GM12874 (cell line): ENCODE measurements around the gene BLOC1S2.

Experiments
- CTCF ChIP-seq: IDR thresholded peaks from 2 replicates; pipeline ENCODE4 v1.5.1; 2011; ENCODE audit warnings: low read depth, mild to moderate bottlenecking, control low read depth, low read length, moderate library complexity; ENCODE audit not compliant: insufficient read depth

Gene BLOC1S2

DNA sequence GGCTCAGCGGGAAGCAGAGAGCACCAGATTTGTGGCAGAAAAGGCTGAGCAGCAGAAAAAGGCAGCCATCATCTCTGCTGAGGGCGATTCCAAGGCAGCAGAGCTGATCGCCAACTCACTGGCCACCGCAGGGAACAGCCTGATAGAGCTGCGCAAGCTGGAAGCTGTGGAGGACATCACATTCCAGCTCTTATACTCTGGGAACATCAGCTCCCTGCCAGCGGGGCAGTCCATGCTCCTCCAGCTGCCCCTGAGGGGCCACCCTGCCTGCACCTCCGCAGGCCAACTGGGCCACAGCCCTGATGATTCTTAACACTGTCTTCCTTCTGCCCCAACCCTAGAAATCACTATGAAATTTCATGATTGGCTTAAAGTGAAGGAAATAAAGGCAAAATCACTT lies 37.7 kb downstream of the BLOC1S2 start:
- no peak for TF ChIP-seq CTCF

DNA sequence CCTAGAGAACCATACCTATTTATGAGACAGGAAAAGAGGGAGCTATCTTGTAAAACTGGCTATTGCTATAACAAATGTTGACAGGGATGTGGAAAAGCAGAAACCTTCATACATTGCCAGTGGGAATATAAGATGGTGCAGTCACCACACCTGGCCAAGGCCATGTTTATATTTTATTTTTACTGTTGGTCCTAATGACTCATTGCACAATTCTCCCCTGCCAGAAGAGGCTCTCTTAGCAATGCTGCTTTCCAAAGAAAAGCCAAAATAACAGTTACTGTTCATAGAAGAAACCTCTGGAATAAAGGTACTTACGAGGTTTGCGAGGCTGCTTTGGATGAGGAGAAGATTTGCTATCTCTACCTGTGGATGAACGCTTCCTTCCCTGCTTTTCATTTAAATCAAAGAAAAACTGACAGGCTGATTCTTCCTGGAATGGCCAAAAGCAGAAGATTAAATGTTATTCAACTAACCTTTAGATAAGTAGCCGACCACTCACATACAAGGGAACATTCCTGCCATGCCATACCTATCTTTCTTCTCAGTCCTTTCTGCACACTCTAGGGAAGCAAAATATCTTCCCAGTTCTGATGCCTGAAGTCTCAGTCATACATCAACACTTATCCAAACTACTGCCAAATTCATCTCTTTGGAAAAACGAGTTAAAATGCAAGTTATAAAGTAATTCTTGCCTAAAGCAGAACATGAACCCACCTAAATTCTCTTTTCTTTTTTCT lies 40.8 kb downstream of the BLOC1S2 start:
- TF ChIP-seq CTCF, result no peak

- TF ChIP-seq CTCF, result no peak
These were observed 46.6 kb downstream of the BLOC1S2 start for GRCh38 chr10:100239851-100240250.

- no peak for TF ChIP-seq CTCF
These were observed 48.1 kb downstream of the BLOC1S2 start for GRCh38 chr10:100238429-100238828.

DNA sequence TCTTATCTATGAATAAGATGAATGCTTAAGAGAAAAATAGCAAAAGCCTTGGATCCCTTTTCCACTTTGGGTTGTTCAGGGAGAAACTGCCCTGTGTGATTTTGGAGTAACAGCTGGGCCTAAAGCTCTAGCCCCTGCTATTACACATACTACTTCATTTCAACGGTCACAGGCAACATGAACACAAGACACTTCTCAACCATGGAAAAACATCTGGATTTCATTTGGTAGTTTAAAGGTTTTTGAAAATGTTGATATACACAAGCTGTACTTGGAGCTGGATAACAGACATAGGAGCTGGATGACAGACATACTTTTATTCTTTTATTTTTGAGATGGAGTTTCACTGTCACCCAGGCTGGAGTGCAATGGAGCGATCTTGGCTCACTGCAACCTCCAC lies 54.4 kb downstream of the BLOC1S2 start:
- TF ChIP-seq CTCF, result no peak

DNA sequence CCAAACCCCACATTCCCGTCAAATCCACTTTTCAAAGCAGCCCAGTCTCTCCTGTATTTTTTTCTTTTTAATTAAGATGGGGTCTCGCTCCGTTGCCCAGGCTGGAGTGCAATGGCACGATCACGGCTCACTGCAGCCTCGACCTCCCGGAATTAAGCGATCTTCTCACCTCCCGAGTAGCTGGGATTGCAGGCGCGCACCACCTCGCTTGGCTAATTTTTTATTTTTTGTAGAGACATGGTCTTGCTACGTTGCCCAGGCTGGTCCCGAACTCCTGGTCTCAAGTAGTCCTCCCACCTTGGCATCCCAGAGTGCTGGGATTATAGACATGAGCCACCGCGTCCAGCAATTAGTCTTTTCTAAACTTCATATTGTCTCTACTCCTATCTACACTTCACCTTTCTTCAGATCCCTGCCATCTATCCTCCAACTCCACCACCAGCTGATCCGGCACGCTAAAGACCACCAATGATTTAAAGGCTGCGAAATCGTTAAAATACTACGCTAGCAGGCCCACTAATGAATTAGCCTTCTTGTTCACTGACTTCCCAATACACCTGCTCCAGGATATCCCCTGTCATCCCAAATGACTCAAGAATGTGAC lies 56.6 kb downstream of the BLOC1S2 start:
- no peak for TF ChIP-seq CTCF

DNA sequence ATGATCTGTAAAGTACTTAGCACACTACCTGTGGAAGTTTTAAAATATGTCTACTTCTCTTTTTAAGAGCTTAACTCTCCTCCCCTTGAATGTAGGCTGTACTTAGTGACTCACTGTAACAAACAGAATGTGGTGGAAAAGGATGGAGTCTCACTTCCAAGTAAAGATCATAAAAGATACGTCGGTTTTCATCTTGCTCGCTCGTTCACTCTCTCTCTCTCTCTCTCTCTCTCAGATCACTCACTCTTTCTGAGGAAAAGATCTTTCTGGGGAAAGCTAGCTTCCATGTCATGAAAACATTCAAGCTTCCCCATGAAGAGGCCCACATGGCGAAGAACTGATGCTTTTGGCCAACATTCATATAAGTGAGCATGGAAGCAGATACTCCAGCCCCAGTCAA lies 62.6 kb downstream of the BLOC1S2 start:
- TF ChIP-seq CTCF, result no peak
